C4-2B (cell line): ENCODE results near the gene BRAF.
"Not testable (repeated sequence)": the region's sequence is repeated elsewhere in the genome, so short reads cannot be mapped to it uniquely, and the experiment has no call there.

Experiments
- ZFX ChIP-seq: fragments of 450-650 bp; IDR thresholded peaks from 2 replicates; pipeline ENCODE4 v1.6.1; 2017
- TF ChIP-seq, protein P1 (sequence below): fragments of 450-650 bp; conservative IDR thresholded peaks from 2 replicates; pipeline ENCODE4 v1.5.1; 2017; ENCODE audit warnings: mild to moderate bottlenecking

- TF ChIP-seq, protein P1, sequence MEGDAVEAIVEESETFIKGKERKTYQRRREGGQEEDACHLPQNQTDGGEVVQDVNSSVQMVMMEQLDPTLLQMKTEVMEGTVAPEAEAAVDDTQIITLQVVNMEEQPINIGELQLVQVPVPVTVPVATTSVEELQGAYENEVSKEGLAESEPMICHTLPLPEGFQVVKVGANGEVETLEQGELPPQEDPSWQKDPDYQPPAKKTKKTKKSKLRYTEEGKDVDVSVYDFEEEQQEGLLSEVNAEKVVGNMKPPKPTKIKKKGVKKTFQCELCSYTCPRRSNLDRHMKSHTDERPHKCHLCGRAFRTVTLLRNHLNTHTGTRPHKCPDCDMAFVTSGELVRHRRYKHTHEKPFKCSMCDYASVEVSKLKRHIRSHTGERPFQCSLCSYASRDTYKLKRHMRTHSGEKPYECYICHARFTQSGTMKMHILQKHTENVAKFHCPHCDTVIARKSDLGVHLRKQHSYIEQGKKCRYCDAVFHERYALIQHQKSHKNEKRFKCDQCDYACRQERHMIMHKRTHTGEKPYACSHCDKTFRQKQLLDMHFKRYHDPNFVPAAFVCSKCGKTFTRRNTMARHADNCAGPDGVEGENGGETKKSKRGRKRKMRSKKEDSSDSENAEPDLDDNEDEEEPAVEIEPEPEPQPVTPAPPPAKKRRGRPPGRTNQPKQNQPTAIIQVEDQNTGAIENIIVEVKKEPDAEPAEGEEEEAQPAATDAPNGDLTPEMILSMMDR: not testable (repeated sequence)
- not testable (repeated sequence) for TF ChIP-seq ZFX
Observed at GRCh38 chr7:140942242-140942641, 17.5 kb upstream of the BRAF start.
